ENCODE data around the gene THADA. TPM values are rescaled to one million over a fixed set of nuclear protein-coding genes. Genes with fewer than 3 reads are reported as not detected.

THADA gene
- polyA plus RNA-seq, 1 donor (not counting 4 experiments of a cell fraction or from before 2014, with no cell fraction given) = 22.6 TPM

GRCh38 chr2:43227830-43228281, 368.0 kb downstream of the THADA start:
- DNase-seq (ENCODE audit: low read depth, low spot score) (no peak), FAIRE-seq (no peak)
- Histone ChIP-seq H3K4me2 (ENCODE audit: control insufficient read depth, extremely low read depth, insufficient read depth, low read depth, low read length) (peak overlapping the region; percentile 89), H3K9me1 (ENCODE audit: control insufficient read depth, extremely low read depth, insufficient read depth, low read length) (no peaks in the 10 kb centered on the region), H3K79me2 (ENCODE audit: control insufficient read depth, insufficient read depth, low read length) (peaks cover 48% of the 10 kb centered on the region), H3K27ac (ENCODE audit: control insufficient read depth, insufficient read depth, low read length) (peak overlapping the region; percentile 93), H3K9me3 (ENCODE audit: control insufficient read depth, low read depth, low read length) (no peaks in the 10 kb centered on the region), H3K4me3 (ENCODE audit: control insufficient read depth in 2 of 3, extremely low read depth in 1 of 3, insufficient read depth in 2 of 3, low read depth in 1 of 3, low read length in 3 of 3) (peak overlapping the region; percentile 78 to 96 (median 82)), H2AFZ (ENCODE audit: control insufficient read depth, low read length) (no peak overlapping the region), H3K4me1 (ENCODE audit: control insufficient read depth, extremely low read depth, insufficient read depth, low read length) (peaks cover 19% of the 10 kb centered on the region), H4K20me1 (ENCODE audit: control insufficient read depth, extremely low read depth, insufficient read depth, low read length) (peaks cover 16% of the 10 kb centered on the region), H3K36me3 (ENCODE audit: control insufficient read depth in 2 of 2, extremely low read depth in 1 of 2, insufficient read depth in 2 of 2, low read length in 2 of 2) (peaks cover 12 to 22% of the 10 kb centered on the region in 2 experiments), H3K9ac (ENCODE audit: control insufficient read depth, extremely low read depth, insufficient read depth, low read length) (peak overlapping the region; percentile 94), H3K27me3 (ENCODE audit: control insufficient read depth, extremely low read depth, insufficient read depth, low read length) (no peaks in the 10 kb centered on the region)
- TF ChIP-seq EZH2 (IDR thresholded peaks at IDR 0.05; ENCODE audit: low read length) (no peak), CTCF (optimal IDR thresholded peaks at IDR 0.05 in 1 of 3, IDR thresholded peaks at IDR 0.05 in 1 of 3, conservative IDR thresholded peaks at IDR 0.05 in 1 of 3; ENCODE audit: extremely low read depth in 1 of 3, insufficient read depth in 2 of 3, low read length in 3 of 3) (peak in 1 of 3 experiments; percentile 18)
- dilution Hi-C loops (cut with MboI; ENCODE audit: extremely low pct_ligation_motif_present, low sequenced_read_pairs) = no loop called here

- Histone ChIP-seq H3K9me3 (ENCODE audit: control insufficient read depth, low read depth, low read length) (no peaks in the 10 kb centered on the region), H3K27me3 (ENCODE audit: control insufficient read depth, extremely low read depth, insufficient read depth, low read length) (no peaks in the 10 kb centered on the region), H4K20me1 (ENCODE audit: control insufficient read depth, extremely low read depth, insufficient read depth, low read length) (peaks cover 16% of the 10 kb centered on the region), H3K36me3 (ENCODE audit: control insufficient read depth in 2 of 2, extremely low read depth in 1 of 2, insufficient read depth in 2 of 2, low read length in 2 of 2) (peaks cover 10 to 22% of the 10 kb centered on the region in 2 experiments), H3K9ac (ENCODE audit: control insufficient read depth, extremely low read depth, insufficient read depth, low read length) (peak overlapping the region; percentile 94), H3K79me2 (ENCODE audit: control insufficient read depth, insufficient read depth, low read length) (peaks cover 50% of the 10 kb centered on the region), H3K27ac (ENCODE audit: control insufficient read depth, insufficient read depth, low read length) (peak overlapping the region; percentile 93), H3K4me1 (ENCODE audit: control insufficient read depth, extremely low read depth, insufficient read depth, low read length) (peaks cover 19% of the 10 kb centered on the region), H3K9me1 (ENCODE audit: control insufficient read depth, extremely low read depth, insufficient read depth, low read length) (no peaks in the 10 kb centered on the region), H2AFZ (ENCODE audit: control insufficient read depth, low read length) (no peak overlapping the region), H3K4me3 (ENCODE audit: control insufficient read depth in 2 of 3, extremely low read depth in 1 of 3, insufficient read depth in 2 of 3, low read depth in 1 of 3, low read length in 3 of 3) (peak overlapping the region; percentile 78 to 96 (median 82)), H3K4me2 (ENCODE audit: control insufficient read depth, extremely low read depth, insufficient read depth, low read depth, low read length) (peak overlapping the region; percentile 89)
- DNase-seq (ENCODE audit: low read depth, low spot score) (no peak), FAIRE-seq (no peak)
- dilution Hi-C loops (cut with MboI; ENCODE audit: extremely low pct_ligation_motif_present, low sequenced_read_pairs) = no loop called here
- TF ChIP-seq EZH2 (IDR thresholded peaks at IDR 0.05; ENCODE audit: low read length) = no peak
- TF ChIP-seq CTCF (optimal IDR thresholded peaks at IDR 0.05 in 1 of 3, IDR thresholded peaks at IDR 0.05 in 1 of 3, conservative IDR thresholded peaks at IDR 0.05 in 1 of 3; ENCODE audit: extremely low read depth in 1 of 3, insufficient read depth in 2 of 3, low read length in 3 of 3) = no peak
Observed at GRCh38 chr2:43226955-43227829, 368.6 kb downstream of the THADA start.

Measured in keratinocyte (primary cell).